H1 (cell line): Measurements from ENCODE around the gene NUP210L. TPM values are rescaled to one million over a fixed set of nuclear protein-coding genes. Genes with fewer than 3 reads are reported as not detected.

Experiments
- CTCF ChIA-PET: fragments of 300-600 bp; sonication (Branson Sonifier 250); formaldehyde crosslinking; loops from one replicate; lab custom pipeline; 2021; ENCODE audit not compliant: partially characterized antibody; lab: Charles Lee
- POLR2A ChIA-PET: fragments of 300-600 bp; sonication (Branson Sonifier 250); formaldehyde crosslinking; loops from one replicate; lab custom pipeline; 2021; ENCODE audit warnings: inconsistent platforms; ENCODE audit not compliant: partially characterized antibody; lab: Charles Lee
- DNase-seq, 2 experiments: peaks; one replicate each; pipeline versions ENCODE4 v3.0.0 to v3.0.0-alpha.2; 2010 to 2022; ENCODE audit warnings: low spot score in 2 of 2, low read depth in 1 of 2, mixed read lengths in 1 of 2
- FAIRE-seq: peaks from 2 replicates; lab custom pipeline; 2011; peaks lifted over from hg19 to GRCh38; lab: Jason Lieb, UNC
- H2AFZ ChIP-seq: 2 replicates; pipeline ENCODE4 v1.8.1; 2012; ENCODE audit warnings: low read length, inconsistent platforms
- H2AK5ac ChIP-seq: 2 replicates; pipeline ENCODE4 v1.6.1; 2013; ENCODE audit warnings: low read depth, low read length
- H2BK120ac ChIP-seq: replicated peaks from 2 replicates; pipeline ENCODE3; 2013; ENCODE audit warnings: low read depth, low read length, inconsistent platforms
- H2BK12ac ChIP-seq: 2 replicates; pipeline ENCODE4 v1.6.1; 2013; ENCODE audit warnings: low read depth, low read length
- H2BK15ac ChIP-seq: 2 replicates; pipeline ENCODE4 v1.6.1; 2013; ENCODE audit warnings: low read length
- H2BK20ac ChIP-seq: 2 replicates; pipeline ENCODE4 v1.6.1; 2013; ENCODE audit warnings: low read length
- H2BK5ac ChIP-seq: 2 replicates; pipeline ENCODE4 v1.6.1; 2013; ENCODE audit warnings: low read depth, low read length
- H3K14ac ChIP-seq: 2 replicates; pipeline ENCODE4 v1.6.1; 2013; ENCODE audit warnings: inconsistent platforms; ENCODE audit not compliant: insufficient read length
- H3K18ac ChIP-seq: 2 replicates; pipeline ENCODE4 v1.6.1; 2013; ENCODE audit warnings: low read length; ENCODE audit errors: extremely low read depth
- H3K23ac ChIP-seq: 2 replicates; pipeline ENCODE4 v1.6.1; 2013; ENCODE audit warnings: inconsistent platforms; ENCODE audit not compliant: insufficient read length
- H3K23me2 ChIP-seq: 2 replicates; pipeline ENCODE4 v1.6.1; 2013; ENCODE audit warnings: low read depth, low read length
- H3K27ac ChIP-seq: 2 replicates; pipeline ENCODE4 v1.6.1; 2011; ENCODE audit warnings: low read depth, low read length, inconsistent platforms
- H3K27me3 ChIP-seq, 4 experiments: replicated peaks in 1 of 4; 1 replicate in 1 of 4; 2 replicates in 3 of 4; pipeline versions ENCODE4 v1.6.1 to v1.8.1; 2011 to 2013; ENCODE audit warnings: low read length in 3 of 4, mild to moderate bottlenecking in 3 of 4, inconsistent platforms in 2 of 4, mixed read lengths in 2 of 4, moderate library complexity in 1 of 4; ENCODE audit not compliant: control insufficient read depth in 3 of 4, insufficient read depth in 3 of 4; ENCODE audit errors: extremely low read depth in 1 of 4
- H3K36me3 ChIP-seq, 4 experiments: 2 replicates each; pipeline versions ENCODE4 v1.6.1 to v1.8.1; 2011 to 2013; ENCODE audit warnings: mild to moderate bottlenecking in 4 of 4, low read length in 3 of 4, moderate library complexity in 2 of 4, control low read depth in 1 of 4, inconsistent platforms in 1 of 4; ENCODE audit not compliant: insufficient read depth in 4 of 4, control insufficient read depth in 2 of 4
- H3K4ac ChIP-seq: replicated peaks from 2 replicates; pipeline ENCODE3; 2013; ENCODE audit warnings: low read length, low read depth, mixed read lengths, inconsistent platforms; ENCODE audit not compliant: insufficient read length
- H3K4me1 ChIP-seq, 4 experiments: replicated peaks in 1 of 4; 1 replicate in 1 of 4; 2 replicates in 3 of 4; pipeline versions ENCODE4 v1.6.1 to v1.8.1; 2011 to 2013; ENCODE audit warnings: low read length in 3 of 4, inconsistent platforms in 2 of 4, mixed read lengths in 1 of 4; ENCODE audit not compliant: insufficient read depth in 4 of 4, control insufficient read depth in 3 of 4
- H3K4me2 ChIP-seq, 2 experiments: 2 replicates each; pipeline versions ENCODE4 v1.6.1 to v1.8.1; 2011 to 2013; ENCODE audit warnings: low read depth in 2 of 2, low read length in 2 of 2, control low read depth in 1 of 2, inconsistent platforms in 1 of 2, mild to moderate bottlenecking in 1 of 2; ENCODE audit not compliant: insufficient read depth in 1 of 2
- H3K4me3 ChIP-seq, 4 experiments: fragments of 200-600, 300-600 bp in 1 of 4; sonication (generic), shearing (Covaris generic), sonication (Bioruptor Twin) in 1 of 4; 2 replicates each; pipeline versions ENCODE4 v1.5.1 to v1.8.1; 2011 to 2016; ENCODE audit warnings: low read length in 4 of 4, low read depth in 3 of 4, control low read depth in 2 of 4, inconsistent platforms in 2 of 4, mild to moderate bottlenecking in 2 of 4, mixed read lengths in 1 of 4, moderate library complexity in 1 of 4; ENCODE audit not compliant: insufficient read depth in 2 of 4; ENCODE audit errors: extremely low read depth in 1 of 4
- H3K56ac ChIP-seq: replicated peaks from 2 replicates; pipeline ENCODE3; 2013; ENCODE audit warnings: low read depth, mild to moderate bottlenecking, mixed read lengths, low read length, inconsistent platforms; ENCODE audit not compliant: insufficient read length
- H3K79me1 ChIP-seq: 2 replicates; pipeline ENCODE4 v1.6.1; 2013; ENCODE audit warnings: low read depth, low read length, control low read depth
- H3K79me2 ChIP-seq, 2 experiments: 2 replicates each; pipeline versions ENCODE4 v1.6.1 to v1.8.1; 2012 to 2013; ENCODE audit warnings: low read length in 2 of 2, mild to moderate bottlenecking in 2 of 2, inconsistent platforms in 1 of 2; ENCODE audit not compliant: insufficient read depth in 2 of 2, control insufficient read depth in 1 of 2
- H3K9ac ChIP-seq, 4 experiments: replicated peaks in 1 of 4; 1 replicate in 1 of 4; 2 replicates in 3 of 4; pipeline versions ENCODE4 v1.6.1 to v1.8.1; 2011 to 2013; ENCODE audit warnings: low read depth in 3 of 4, low read length in 3 of 4, control low read depth in 2 of 4, mild to moderate bottlenecking in 2 of 4, moderate library complexity in 2 of 4, inconsistent platforms in 1 of 4; ENCODE audit errors: extremely low read depth in 1 of 4
- H3K9me3 ChIP-seq, 2 experiments: 2 replicates each; pipeline versions ENCODE4 v1.6.1 to v1.8.1; 2012 to 2013; ENCODE audit warnings: mild to moderate bottlenecking in 2 of 2, moderate library complexity in 2 of 2, control low read depth in 1 of 2, inconsistent platforms in 1 of 2, low read depth in 1 of 2, low read length in 1 of 2, mixed read lengths in 1 of 2; ENCODE audit not compliant: insufficient read depth in 2 of 2
- H4K20me1 ChIP-seq, 2 experiments: replicated peaks in 1 of 2; 2 replicates each; pipeline versions ENCODE3 to v1.8.1; 2011 to 2013; ENCODE audit warnings: inconsistent platforms in 2 of 2, low read length in 2 of 2, mild to moderate bottlenecking in 1 of 2; ENCODE audit not compliant: insufficient read depth in 2 of 2, control insufficient read depth in 1 of 2
- H4K5ac ChIP-seq: 2 replicates; pipeline ENCODE4 v1.6.1; 2013; ENCODE audit warnings: low read length, low read depth, mixed read lengths, inconsistent platforms; ENCODE audit not compliant: insufficient read length
- H4K8ac ChIP-seq: 2 replicates; pipeline ENCODE4 v1.8.0; 2013; ENCODE audit warnings: mild to moderate bottlenecking, moderate library complexity, low read length, inconsistent platforms; ENCODE audit not compliant: insufficient read depth; ENCODE audit errors: extremely low read depth
- H4K91ac ChIP-seq: replicated peaks from 2 replicates; pipeline ENCODE3; 2013; ENCODE audit warnings: low read length, mixed read lengths, inconsistent platforms; ENCODE audit not compliant: insufficient read length
- ASH2L ChIP-seq: fragments of 200-600, 300-600 bp; sonication (generic); IDR thresholded peaks from one replicate; pipeline ENCODE4 v1.7.1; 2017; ENCODE audit warnings: low read length
- CHD2 ChIP-seq: IDR thresholded peaks from 2 replicates; pipeline ENCODE4 v1.6.1; 2012; ENCODE audit warnings: low read length, improper control_type of control experiment
- CREB1 ChIP-seq: IDR thresholded peaks from 2 replicates; pipeline ENCODE4 v1.6.1; 2012; ENCODE audit warnings: inconsistent platforms
- EGR1 ChIP-seq: IDR thresholded peaks from 2 replicates; pipeline ENCODE4 v1.6.1; 2011; ENCODE audit warnings: low read depth, low read length, borderline replicate concordance
- GTF2F1 ChIP-seq: IDR thresholded peaks from 2 replicates; pipeline ENCODE4 v1.6.1; 2012; ENCODE audit warnings: low read depth, low read length, improper control_type of control experiment, borderline replicate concordance
- JUND ChIP-seq: IDR thresholded peaks from 2 replicates; pipeline ENCODE4 v1.6.1; 2011; ENCODE audit warnings: mild to moderate bottlenecking, improper control_type of control experiment, low read length
- KDM1A ChIP-seq: fragments of 200-600, 300-600 bp; sonication (generic); IDR thresholded peaks from 2 replicates; pipeline ENCODE4 v1.7.1; 2016; ENCODE audit warnings: mild to moderate bottlenecking, low read length, borderline replicate concordance
- SIN3A ChIP-seq, 2 experiments: IDR thresholded peaks in 1 of 2; conservative IDR thresholded peaks in 1 of 2; 2 replicates each; pipeline ENCODE4 v1.6.1; 2011 to 2012; ENCODE audit warnings: low read length in 2 of 2, improper control_type of control experiment in 1 of 2, low read depth in 1 of 2, mild to moderate bottlenecking in 1 of 2
- SIRT6 ChIP-seq: IDR thresholded peaks from one replicate; pipeline ENCODE4 v1.7.1; 2012; ENCODE audit warnings: low read length, inconsistent platforms
- SP1 ChIP-seq: IDR thresholded peaks from 2 replicates; pipeline ENCODE4 v1.6.1; 2011; ENCODE audit warnings: low read depth, low read length
- SP2 ChIP-seq: IDR thresholded peaks from 2 replicates; pipeline ENCODE4 v1.6.1; 2012; ENCODE audit warnings: mild to moderate bottlenecking, low read length, inconsistent platforms
- TBP ChIP-seq: IDR thresholded peaks from 2 replicates; pipeline ENCODE4 v1.6.1; 2011; ENCODE audit warnings: low read depth, low read length, improper control_type of control experiment
- WGBS, 2 experiments: shearing (Covaris generic) in 1 of 2; methylation state at CpG; one replicate each; pipeline versions ENCODE4 v1.1.6 to v1.1.7; 2013 to 2015; ENCODE audit warnings: low lambda C conversion rate in 2 of 2, mixed read lengths in 2 of 2, inconsistent platforms in 1 of 2, low coverage in 1 of 2, missing lambda C conversion rate in 1 of 2; ENCODE audit not compliant: insufficient replicate concordance in 2 of 2, insufficient coverage in 1 of 2, insufficient read length in 1 of 2; ENCODE audit errors: extremely low coverage in 1 of 2, missing lambda C conversion rate in 1 of 2; 5-methylcytosine and 5-hydroxymethylcytosine counted together
- polyA plus RNA-seq, 7 experiments: library from polyadenylated mRNA; depleted of rRNA in 3 of 7; stranded (reverse) in 5 of 7; unstranded in 2 of 7; fragments of >200 nt in 5 of 7; fragments of 200-250 nt in 2 of 7; gene quantifications; 1 replicate in 5 of 7; 2 replicates in 1 of 7; 4 replicates in 1 of 7; pipeline versions ENCODE4 v1.2.1 to v1.2.3, GENCODE V29; 2011 to 2013; ENCODE audit warnings: missing spikeins in 2 of 7, mixed read lengths in 2 of 7
- total RNA-seq: library from RNA; stranded (reverse); fragmentation: NEBNext Ultra II Directional; extraction: Animal tissue kit (Norgen Biotek cat#: 25700); gene quantifications from 2 replicates; pipeline ENCODE4 v1.2.1, GENCODE V29; 2021

NUP210L gene
- total and polyA plus RNA-seq, 2 of the 8 experiments (the other 6 are each of a cell fraction or from before 2014, with no cell fraction given): not detected

- H2BK15ac ChIP-seq: peak within 1 kb of the TSS; percentile 62; the same call in 1 of the 2 replicates
- H3K27me3 ChIP-seq: no peaks in the 10 kb centered on the region
- peaks cover 2% of the 10 kb centered on the region in 2 experiments for H4K20me1 ChIP-seq
- H3K23ac ChIP-seq: no peak within 1 kb of the TSS
- WGBS, 2 experiments: 1% methylated on average over 37 of the region's 54 CpGs; no CpG with 5 or more reads in 1 of the 2 experiments
- no peaks in the 10 kb centered on the region for H3K9me3 ChIP-seq
- H3K79me2 ChIP-seq: peaks cover 15 to 35% of the 10 kb centered on the region in 2 experiments
- ChIA-PET POLR2A (interaction anchor here (0.9 to 15.7 kb wide), 23 partner anchors 7 to 329 kb away, joined by 3 to 454 read pairs (median 5); partner anchors contain the start of genes CHTOP, DENND4B, GATAD2B and JTB), CTCF (interaction anchor here (1.0 to 2.8 kb wide), 7 partner anchors 10 to 29 kb away, joined by 3 to 19 read pairs (median 3); partner anchors contain the start of genes JTB and RAB13)
- H3K18ac ChIP-seq: peak within 1 kb of the TSS; percentile 94
- peak within 1 kb of the TSS; percentile 70 for H4K5ac ChIP-seq
- H2AK5ac ChIP-seq: peak within 1 kb of the TSS; percentile 41; the same call in 1 of the 2 replicates
- FAIRE-seq (no peak), DNase-seq (peak; percentile 98 to 99)
- peak within 1 kb of the TSS; percentile 87 for H4K91ac ChIP-seq
- peak within 1 kb of the TSS; percentile 95 to 98 for H3K4me2 ChIP-seq
- H3K4me3 ChIP-seq: peak within 1 kb of the TSS; percentile 53 to 89 (median 84)
- H3K9ac ChIP-seq: peak within 1 kb of the TSS; percentile 81 to 94 (median 83)
- peak within 1 kb of the TSS; percentile 6 for H2BK120ac ChIP-seq
- peaks cover 7 to 17% (median 12%) of the 10 kb centered on the region in 4 experiments for H3K4me1 ChIP-seq
- H2BK20ac ChIP-seq: no peak within 1 kb of the TSS
- H2BK5ac ChIP-seq: peak within 1 kb of the TSS; percentile 91
- peaks cover 25% of the 10 kb centered on the region for H3K23me2 ChIP-seq
- H3K27ac ChIP-seq: peak within 1 kb of the TSS; percentile 89
- no peak within 1 kb of the TSS for H2AFZ ChIP-seq
- H3K56ac ChIP-seq: peak within 1 kb of the TSS; percentile 79
- H2BK12ac ChIP-seq: peak within 1 kb of the TSS; percentile 91
- H4K8ac ChIP-seq: peak within 1 kb of the TSS; percentile 88
- H3K79me1 ChIP-seq: peaks cover 9% of the 10 kb centered on the region
- peak within 1 kb of the TSS; percentile 76 for H3K4ac ChIP-seq
- no peak within 1 kb of the TSS for H3K14ac ChIP-seq
- peaks cover 11 to 26% (median 19%) of the 10 kb centered on the region in 4 experiments for H3K36me3 ChIP-seq
- TF ChIP-seq EGR1 (peak; percentile 37; the same call in 1 of the 2 replicates), SIN3A (conservative IDR thresholded peaks at IDR 0.05 in 1 of 2, IDR thresholded peaks at IDR 0.05 in 1 of 2; ENCODE audit: low read depth in 1 of 2, low read length in 2 of 2) (0 out of 4 replicates have a peak, but pooled peaks of 1 of the 2 experiments have one; percentile 24), TBP (peak; percentile 62), JUND (peak; percentile 23; the same call in 1 of the 2 replicates), SP1 (peak; percentile 95), CHD2 (peak; percentile 85), ASH2L (peak; percentile 56), CREB1 (peak; percentile 84), SP2 (peak; percentile 65), KDM1A (no peak), GTF2F1 (no peak; the same call in 1 of the 2 replicates), SIRT6 (no peak)
Observed at GRCh38 chr1:153963030-153963849, 191.6 kb downstream of the NUP210L start, which contains the start of gene SLC39A1. Gene SLC39A1 (minus strand): TSS chr1:153963537. CDS start chr1:153962715, 822 bp downstream.
